ENCODE results near the gene AARSD1.
"Not testable (repeated sequence)": the region's sequence is repeated elsewhere in the genome, so short reads cannot be mapped to it uniquely, and the experiment has no call there.

The AARSD1 gene
- 2.0 to 3.5 reads per million in 2 experiments for total RNA-seq

- DNase-seq (ENCODE audit: low read depth) = peak; percentile 88
Observed at GRCh38 chr17:42964161-42964932, at the start of gene AARSD1. Gene AARSD1, minus strand, starts transcription at chr17:42964454. Its CDS starts 14 bp downstream, at chr17:42964440.

GRCh38 chr17:43013296-43013695 lies 49.0 kb upstream of the AARSD1 start:
- no peak for DNase-seq (ENCODE audit: low read depth)

GRCh38 chr17:43011728-43012472 lies 47.6 kb upstream of the AARSD1 start:
- no peak for DNase-seq (ENCODE audit: low read depth)

GRCh38 chr17:43010667-43011308 lies 46.5 kb upstream of the AARSD1 start:
- no peak for DNase-seq (ENCODE audit: low read depth)

GRCh38 chr17:43006639-43007551 lies 42.6 kb upstream of the AARSD1 start, which contains the start of gene IFI35:
Gene IFI35, plus strand, starts transcription at chr17:43006784. Its CDS starts 164 bp downstream, at chr17:43006948.
- DNase-seq (ENCODE audit: low read depth) = peak; percentile 72

- no peak for DNase-seq (ENCODE audit: low read depth)
Observed at GRCh38 chr17:43003542-43004172, 39.4 kb upstream of the AARSD1 start.

- DNase-seq (ENCODE audit: low read depth) = not testable (repeated sequence)
Observed at GRCh38 chr17:43000894-43001293, 36.6 kb upstream of the AARSD1 start.

- DNase-seq (ENCODE audit: low read depth) = no peak
Observed at GRCh38 chr17:42999003-42999525, 34.8 kb upstream of the AARSD1 start.

GRCh38 chr17:42997984-42998938 lies 34.0 kb upstream of the AARSD1 start, which contains the start of gene RPL27:
Gene RPL27, plus strand, starts transcription at chr17:42998419. Its CDS starts 332 bp downstream, at chr17:42998751.
- peak; percentile 98 for DNase-seq (ENCODE audit: low read depth)

- no peak for DNase-seq (ENCODE audit: low read depth)
Observed at GRCh38 chr17:42997390-42997983, 33.2 kb upstream of the AARSD1 start.

GRCh38 chr17:42993913-42994312 lies 29.7 kb upstream of the AARSD1 start:
- DNase-seq (ENCODE audit: low read depth) = not testable (repeated sequence)

GRCh38 chr17:42992872-42993271 lies 28.6 kb upstream of the AARSD1 start:
- no peak for DNase-seq (ENCODE audit: low read depth)

- DNase-seq (ENCODE audit: low read depth) = no peak
Observed at GRCh38 chr17:42991471-42991870, 27.2 kb upstream of the AARSD1 start.

- no peak for DNase-seq (ENCODE audit: low read depth)
Observed at GRCh38 chr17:42989726-42990652, 25.7 kb upstream of the AARSD1 start.

GRCh38 chr17:42989141-42989540 lies 24.9 kb upstream of the AARSD1 start:
- DNase-seq (ENCODE audit: low read depth) = no peak

- DNase-seq (ENCODE audit: low read depth) = no peak
Observed at GRCh38 chr17:42985225-42985624, 21.0 kb upstream of the AARSD1 start.

- DNase-seq (ENCODE audit: low read depth) = no peak
Observed at GRCh38 chr17:42982266-42982665, 18.0 kb upstream of the AARSD1 start.
